Liver (tissue), 9 donors: ENCODE results near the gene POLN. TPM values are rescaled to one million over a fixed set of nuclear protein-coding genes. Genes with fewer than 3 reads are reported as not detected.

Experiments used
- DNase-seq: peaks from one replicate; pipeline ENCODE4 v3.0.0-alpha.2; 2017; ENCODE audit warnings: low spot score
- H3K27ac ChIP-seq, 2 donors: one replicate each; pipeline ENCODE4 v1.7.0; 2013; ENCODE audit warnings: inconsistent platforms in 2 of 2, low read length in 2 of 2, control low read depth in 1 of 2, low read depth in 1 of 2, mild to moderate bottlenecking in 1 of 2
- H3K27me3 ChIP-seq, 4 donors: one replicate each; pipeline versions ENCODE4 v1.6.1 to v1.7.0; 2013; ENCODE audit warnings: low read length in 3 of 4, inconsistent platforms in 1 of 4, mild to moderate bottlenecking in 1 of 4, moderate library complexity in 1 of 4; ENCODE audit not compliant: control insufficient read depth in 4 of 4, insufficient read depth in 4 of 4
- H3K36me3 ChIP-seq, 4 donors: one replicate each; pipeline versions ENCODE4 v1.6.1 to v1.7.0; 2013; ENCODE audit warnings: low read length in 3 of 4, mild to moderate bottlenecking in 3 of 4, low read depth in 1 of 4, moderate library complexity in 1 of 4; ENCODE audit not compliant: control insufficient read depth in 4 of 4, insufficient read depth in 3 of 4
- H3K4me1 ChIP-seq, 4 donors: one replicate each; pipeline versions ENCODE4 v1.6.1 to v1.7.0; 2013; ENCODE audit warnings: low read length in 3 of 4, mild to moderate bottlenecking in 3 of 4, moderate library complexity in 1 of 4; ENCODE audit not compliant: control insufficient read depth in 4 of 4, insufficient read depth in 4 of 4
- H3K4me3 ChIP-seq, 3 donors: one replicate each; pipeline versions ENCODE4 v1.6.1 to v1.7.0; 2013; ENCODE audit warnings: low read length in 3 of 3, control low read depth in 1 of 3, low read depth in 1 of 3, mild to moderate bottlenecking in 1 of 3
- H3K9ac ChIP-seq, 2 donors: one replicate each; pipeline ENCODE4 v1.7.0; 2013; ENCODE audit warnings: low read length in 2 of 2, mild to moderate bottlenecking in 2 of 2, moderate library complexity in 2 of 2, control low read depth in 1 of 2, low read depth in 1 of 2
- H3K9me3 ChIP-seq, 4 donors: one replicate each; pipeline versions ENCODE4 v1.6.1 to v1.7.0; 2013; ENCODE audit warnings: low read length in 3 of 4; ENCODE audit not compliant: control insufficient read depth in 4 of 4
- EGR1 ChIP-seq, 2 donors: IDR thresholded peaks; 2 replicates each; pipeline ENCODE4 v1.6.1; 2016 to 2018; ENCODE audit warnings: antibody characterized with exemption in 2 of 2, low read depth in 2 of 2
- FOXA1 ChIP-seq: IDR thresholded peaks from 2 replicates; pipeline ENCODE4 v1.6.1; 2016; ENCODE audit warnings: antibody characterized with exemption
- FOXA2 ChIP-seq: IDR thresholded peaks from 2 replicates; pipeline ENCODE4 v1.6.1; 2016; ENCODE audit warnings: antibody characterized with exemption
- GABPA ChIP-seq, 2 donors: IDR thresholded peaks in 1 of 2; conservative IDR thresholded peaks in 1 of 2; 2 replicates each; pipeline ENCODE4 v1.6.1; 2016; ENCODE audit warnings: antibody characterized with exemption in 2 of 2, mild to moderate bottlenecking in 1 of 2, moderate library complexity in 1 of 2
- HNF4A ChIP-seq, 2 donors: conservative IDR thresholded peaks; 2 replicates each; pipeline ENCODE4 v1.6.1; 2016; ENCODE audit warnings: antibody characterized with exemption in 2 of 2, mild to moderate bottlenecking in 2 of 2
- HNF4G ChIP-seq: IDR thresholded peaks from 2 replicates; pipeline ENCODE4 v1.6.1; 2016; ENCODE audit warnings: antibody characterized with exemption
- JUND ChIP-seq, 2 donors: IDR thresholded peaks; 2 replicates each; pipeline ENCODE4 v1.6.1; 2016; ENCODE audit warnings: antibody characterized with exemption in 2 of 2
- NR2F2 ChIP-seq: IDR thresholded peaks from 2 replicates; pipeline ENCODE4 v1.6.1; 2016; ENCODE audit warnings: antibody characterized with exemption
- RAD21 ChIP-seq, 2 donors: IDR thresholded peaks; 2 replicates each; pipeline ENCODE4 v1.6.1; 2016; ENCODE audit warnings: antibody characterized with exemption in 2 of 2, mild to moderate bottlenecking in 2 of 2
- RXRA ChIP-seq, 2 donors: IDR thresholded peaks; 2 replicates each; pipeline ENCODE4 v1.6.1; 2017 to 2018; ENCODE audit warnings: antibody characterized with exemption in 2 of 2, mild to moderate bottlenecking in 1 of 2
- TAF1 ChIP-seq: conservative IDR thresholded peaks from 2 replicates; pipeline ENCODE4 v1.6.1; 2016; ENCODE audit warnings: antibody characterized with exemption, mild to moderate bottlenecking
- YY1 ChIP-seq: IDR thresholded peaks from 2 replicates; pipeline ENCODE4 v1.6.1; 2016; ENCODE audit warnings: antibody characterized with exemption, mild to moderate bottlenecking
- WGBS: extraction: QIAGEN DNeasy Blood & Tissue Kit; methylation state at CpG from one replicate; pipeline ENCODE4 v1.1.7; 2013; 5-methylcytosine and 5-hydroxymethylcytosine counted together
- polyA plus RNA-seq, 2 donors: library from polyadenylated mRNA; stranded (reverse) in 1 of 2; unstranded in 1 of 2; fragments of 200-250 nt in 1 of 2; fragments of >200 nt in 1 of 2; fragmentation: Nextera tagmentation in 1 of 2; extraction: Ambion mirVana in 1 of 2; gene quantifications; one replicate each; pipeline versions ENCODE4 v1.2.1 to v1.2.3, GENCODE V29; 2013 to 2015
- total RNA-seq, 2 donors: library from RNA; depleted of rRNA; stranded (reverse); fragments of >200 nt; gene quantifications; one replicate each; pipeline ENCODE4 v1.2.3, GENCODE V29; 2014
- TF ChIP-seq, protein P1 (sequence below): IDR thresholded peaks from 2 replicates; pipeline ENCODE4 v1.6.1; 2016; ENCODE audit warnings: antibody characterized with exemption
- TF ChIP-seq, protein P2 (sequence below): IDR thresholded peaks from 2 replicates; pipeline ENCODE4 v1.6.1; 2016; ENCODE audit warnings: antibody characterized with exemption, mild to moderate bottlenecking
- TF ChIP-seq, protein P3 (sequence below): IDR thresholded peaks from 2 replicates; pipeline ENCODE4 v1.6.1; 2016; ENCODE audit warnings: antibody characterized with exemption
- TF ChIP-seq, protein P4 (sequence below): fragments of 150-350 bp; IDR thresholded peaks from 2 replicates; pipeline ENCODE4 v1.5.1; 2017; ENCODE audit warnings: improper control_type of control experiment, low read depth, low read length; ENCODE audit not compliant: missing input control
- donor health status: healthy.
- donor health status: healthy.
- donor health status: healthy.
- donor health status: healthy.
- donor health status: healthy.

The POLN gene
- total and polyA plus RNA-seq, 4 donors: 0.44 to 2.3 (median 1.4) TPM

DNA sequence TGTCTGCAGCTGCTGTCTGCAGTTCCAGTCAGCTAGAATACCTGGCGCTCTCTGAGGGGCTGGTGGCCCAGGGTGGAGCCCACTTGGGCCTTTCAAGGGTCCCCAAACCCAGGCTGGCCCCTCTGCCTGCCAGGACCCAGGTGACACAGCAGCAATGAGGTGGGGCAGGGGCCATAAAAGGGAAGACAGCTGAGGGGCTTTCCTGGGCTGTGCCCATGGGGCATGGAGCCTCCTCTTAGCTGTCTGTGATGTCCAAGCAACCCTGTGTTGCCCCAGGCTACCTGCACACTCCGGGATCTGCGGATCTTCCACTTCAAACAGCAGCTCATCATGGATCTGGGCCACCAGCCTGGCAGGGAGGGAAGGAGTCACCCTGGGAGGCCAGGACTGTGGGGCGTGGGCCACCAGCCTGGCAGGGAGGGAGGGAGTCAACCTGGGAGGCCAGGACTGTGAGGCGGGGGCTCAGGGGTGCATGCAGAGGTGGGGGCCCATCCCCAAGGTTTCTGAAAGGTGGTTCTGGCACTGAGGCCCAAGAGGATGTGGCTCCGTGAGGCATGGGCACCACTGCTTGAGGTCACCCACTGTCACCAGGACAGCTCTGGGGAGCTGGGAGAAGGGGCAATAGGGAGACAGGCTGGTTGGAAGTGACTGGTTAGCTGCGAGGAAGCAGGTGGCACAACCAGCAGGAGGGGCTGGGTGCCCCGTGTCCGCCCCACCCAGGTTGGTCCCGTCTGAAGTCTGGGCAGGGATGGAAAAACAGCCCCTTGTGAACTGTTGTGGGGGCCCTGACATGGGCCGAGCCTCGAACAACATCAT lies 166.5 kb downstream of the POLN start:
- no peaks in the 10 kb centered on the region for H3K36me3 ChIP-seq
- H3K9me3 ChIP-seq: no peaks in the 10 kb centered on the region
- no peak overlapping the region for H3K27ac ChIP-seq
- no peak for DNase-seq
- H3K27me3 ChIP-seq: no peaks in the 10 kb centered on the region
- no peak overlapping the region for H3K4me3 ChIP-seq
- WGBS: 92% methylated on average over 12 of the region's 12 CpGs
- H3K9ac ChIP-seq: no peak overlapping the region
- no peaks in the 10 kb centered on the region for H3K4me1 ChIP-seq
- TF ChIP-seq GABPA (IDR thresholded peaks at IDR 0.05 in 1 of 2, conservative IDR thresholded peaks at IDR 0.05 in 1 of 2) (no peak), JUND (IDR thresholded peaks at IDR 0.05) (no peak), FOXA1 (no peak), YY1 (no peak)

DNA sequence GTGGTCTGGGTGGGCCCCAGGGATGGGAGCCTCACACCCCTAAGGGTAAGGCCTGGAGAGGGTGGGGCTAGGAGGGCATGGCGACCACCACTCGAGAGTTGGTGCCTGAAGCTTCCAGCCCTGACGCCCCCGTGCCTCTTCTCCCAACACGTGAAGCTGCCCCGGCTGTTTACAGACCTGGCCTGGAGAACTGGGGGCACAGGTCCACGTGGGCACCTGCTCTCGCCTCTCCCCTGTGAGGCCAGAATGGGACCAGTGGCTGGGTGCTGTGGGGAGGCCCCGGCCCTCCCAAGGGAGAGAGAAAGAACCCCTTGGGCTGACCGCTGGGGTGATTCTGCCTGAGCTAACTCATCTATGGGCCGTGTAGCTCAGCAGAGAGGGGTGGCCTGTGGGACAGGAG lies 167.3 kb downstream of the POLN start:
- 92% methylated on average over 11 of the region's 11 CpGs for WGBS
- no peak overlapping the region for H3K9ac ChIP-seq
- TF ChIP-seq, protein P1, sequence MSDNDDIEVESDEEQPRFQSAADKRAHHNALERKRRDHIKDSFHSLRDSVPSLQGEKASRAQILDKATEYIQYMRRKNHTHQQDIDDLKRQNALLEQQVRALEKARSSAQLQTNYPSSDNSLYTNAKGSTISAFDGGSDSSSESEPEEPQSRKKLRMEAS: no peak
- no peak for TF ChIP-seq EGR1 (IDR thresholded peaks at IDR 0.05; ENCODE audit: low read depth in 2 of 2)
- no peak for TF ChIP-seq HNF4G
- TF ChIP-seq FOXA1: no peak
- TF ChIP-seq, protein P2, sequence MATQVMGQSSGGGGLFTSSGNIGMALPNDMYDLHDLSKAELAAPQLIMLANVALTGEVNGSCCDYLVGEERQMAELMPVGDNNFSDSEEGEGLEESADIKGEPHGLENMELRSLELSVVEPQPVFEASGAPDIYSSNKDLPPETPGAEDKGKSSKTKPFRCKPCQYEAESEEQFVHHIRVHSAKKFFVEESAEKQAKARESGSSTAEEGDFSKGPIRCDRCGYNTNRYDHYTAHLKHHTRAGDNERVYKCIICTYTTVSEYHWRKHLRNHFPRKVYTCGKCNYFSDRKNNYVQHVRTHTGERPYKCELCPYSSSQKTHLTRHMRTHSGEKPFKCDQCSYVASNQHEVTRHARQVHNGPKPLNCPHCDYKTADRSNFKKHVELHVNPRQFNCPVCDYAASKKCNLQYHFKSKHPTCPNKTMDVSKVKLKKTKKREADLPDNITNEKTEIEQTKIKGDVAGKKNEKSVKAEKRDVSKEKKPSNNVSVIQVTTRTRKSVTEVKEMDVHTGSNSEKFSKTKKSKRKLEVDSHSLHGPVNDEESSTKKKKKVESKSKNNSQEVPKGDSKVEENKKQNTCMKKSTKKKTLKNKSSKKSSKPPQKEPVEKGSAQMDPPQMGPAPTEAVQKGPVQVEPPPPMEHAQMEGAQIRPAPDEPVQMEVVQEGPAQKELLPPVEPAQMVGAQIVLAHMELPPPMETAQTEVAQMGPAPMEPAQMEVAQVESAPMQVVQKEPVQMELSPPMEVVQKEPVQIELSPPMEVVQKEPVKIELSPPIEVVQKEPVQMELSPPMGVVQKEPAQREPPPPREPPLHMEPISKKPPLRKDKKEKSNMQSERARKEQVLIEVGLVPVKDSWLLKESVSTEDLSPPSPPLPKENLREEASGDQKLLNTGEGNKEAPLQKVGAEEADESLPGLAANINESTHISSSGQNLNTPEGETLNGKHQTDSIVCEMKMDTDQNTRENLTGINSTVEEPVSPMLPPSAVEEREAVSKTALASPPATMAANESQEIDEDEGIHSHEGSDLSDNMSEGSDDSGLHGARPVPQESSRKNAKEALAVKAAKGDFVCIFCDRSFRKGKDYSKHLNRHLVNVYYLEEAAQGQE: no peak
- TF ChIP-seq RAD21 (IDR thresholded peaks at IDR 0.05): no peak
- no peak for TF ChIP-seq HNF4A (conservative IDR thresholded peaks at IDR 0.05)
- no peak for TF ChIP-seq YY1
- TF ChIP-seq FOXA2: no peak
- TF ChIP-seq TAF1: no peak
- H3K27ac ChIP-seq: no peak overlapping the region
- no peaks in the 10 kb centered on the region for H3K9me3 ChIP-seq
- no peak overlapping the region for H3K4me3 ChIP-seq
- H3K27me3 ChIP-seq: no peaks in the 10 kb centered on the region
- no peaks in the 10 kb centered on the region for H3K36me3 ChIP-seq
- H3K4me1 ChIP-seq: no peaks in the 10 kb centered on the region
- no peak for DNase-seq

DNA sequence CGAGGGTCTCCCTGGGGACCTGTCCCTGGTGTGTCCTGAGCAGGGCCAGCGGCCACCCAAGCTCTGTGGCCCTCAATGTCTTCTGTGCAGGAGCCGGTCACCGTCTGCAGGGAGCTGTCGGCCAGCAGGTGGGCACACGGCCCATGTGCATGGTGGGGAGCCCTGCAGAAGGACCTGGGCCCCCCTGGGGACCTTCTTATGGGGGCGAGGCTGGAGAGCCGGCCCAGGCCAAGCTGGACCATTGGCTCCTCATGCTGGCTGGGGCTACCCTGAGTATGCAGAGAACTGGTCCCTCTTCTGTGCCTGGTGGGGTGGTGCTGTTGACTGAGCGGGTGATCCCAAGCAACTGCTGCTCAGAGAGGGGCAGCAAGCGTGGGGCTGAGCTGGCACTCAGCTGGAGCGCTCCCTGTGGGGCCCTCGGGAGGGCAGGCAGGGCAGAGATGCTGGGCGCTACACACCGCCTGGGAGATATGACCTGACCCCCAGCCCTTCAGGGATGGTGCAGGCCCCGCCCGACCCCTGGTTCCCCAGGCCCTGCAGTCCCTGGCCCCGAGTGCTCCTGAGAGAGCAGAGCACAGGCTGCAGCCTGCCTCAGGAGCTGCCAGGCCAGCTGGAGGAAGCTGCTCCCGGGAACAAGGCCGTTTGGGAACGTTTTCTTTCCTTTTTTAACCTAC lies 168.0 kb downstream of the POLN start:
- DNase-seq: no peak
- no peaks in the 10 kb centered on the region for H3K36me3 ChIP-seq
- no peaks in the 10 kb centered on the region for H3K9me3 ChIP-seq
- 92% methylated on average over 20 of the region's 20 CpGs for WGBS
- H3K4me1 ChIP-seq: no peaks in the 10 kb centered on the region
- H3K27ac ChIP-seq: no peak overlapping the region
- no peak overlapping the region for H3K4me3 ChIP-seq
- no peaks in the 10 kb centered on the region for H3K27me3 ChIP-seq
- no peak overlapping the region for H3K9ac ChIP-seq
- no peak for TF ChIP-seq TAF1
- no peak for TF ChIP-seq HNF4G
- TF ChIP-seq NR2F2: no peak
- TF ChIP-seq, protein P3, sequence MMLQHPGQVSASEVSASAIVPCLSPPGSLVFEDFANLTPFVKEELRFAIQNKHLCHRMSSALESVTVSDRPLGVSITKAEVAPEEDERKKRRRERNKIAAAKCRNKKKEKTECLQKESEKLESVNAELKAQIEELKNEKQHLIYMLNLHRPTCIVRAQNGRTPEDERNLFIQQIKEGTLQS: no peak
- no peak for TF ChIP-seq RXRA (IDR thresholded peaks at IDR 0.05)
- no peak for TF ChIP-seq HNF4A (conservative IDR thresholded peaks at IDR 0.05)
- no peak for TF ChIP-seq FOXA1
- TF ChIP-seq, protein P4, sequence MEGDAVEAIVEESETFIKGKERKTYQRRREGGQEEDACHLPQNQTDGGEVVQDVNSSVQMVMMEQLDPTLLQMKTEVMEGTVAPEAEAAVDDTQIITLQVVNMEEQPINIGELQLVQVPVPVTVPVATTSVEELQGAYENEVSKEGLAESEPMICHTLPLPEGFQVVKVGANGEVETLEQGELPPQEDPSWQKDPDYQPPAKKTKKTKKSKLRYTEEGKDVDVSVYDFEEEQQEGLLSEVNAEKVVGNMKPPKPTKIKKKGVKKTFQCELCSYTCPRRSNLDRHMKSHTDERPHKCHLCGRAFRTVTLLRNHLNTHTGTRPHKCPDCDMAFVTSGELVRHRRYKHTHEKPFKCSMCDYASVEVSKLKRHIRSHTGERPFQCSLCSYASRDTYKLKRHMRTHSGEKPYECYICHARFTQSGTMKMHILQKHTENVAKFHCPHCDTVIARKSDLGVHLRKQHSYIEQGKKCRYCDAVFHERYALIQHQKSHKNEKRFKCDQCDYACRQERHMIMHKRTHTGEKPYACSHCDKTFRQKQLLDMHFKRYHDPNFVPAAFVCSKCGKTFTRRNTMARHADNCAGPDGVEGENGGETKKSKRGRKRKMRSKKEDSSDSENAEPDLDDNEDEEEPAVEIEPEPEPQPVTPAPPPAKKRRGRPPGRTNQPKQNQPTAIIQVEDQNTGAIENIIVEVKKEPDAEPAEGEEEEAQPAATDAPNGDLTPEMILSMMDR: no peak
- TF ChIP-seq YY1: no peak
- TF ChIP-seq RAD21 (IDR thresholded peaks at IDR 0.05): no peak
- TF ChIP-seq, protein P1: no peak
- TF ChIP-seq, protein P2: no peak
